Coronary artery (tissue), 2 donors: ENCODE data around the gene XCL1.

Experiments used
- DNase-seq: peaks from one replicate; pipeline ENCODE4 v3.0.0-alpha.2; 2017; ENCODE audit warnings: low spot score
- H3K27ac ChIP-seq, 2 donors: fragments of 200-600 bp; sonication (generic); one replicate each; pipeline ENCODE4 v1.5.1; 2016 to 2019
- H3K4me3 ChIP-seq: fragments of 200-600 bp; sonication (generic); 2 replicates; pipeline ENCODE4 v1.5.1; 2016; ENCODE audit warnings: mild to moderate bottlenecking, moderate library complexity
- CTCF ChIP-seq: fragments of 200-600 bp; sonication (generic); IDR thresholded peaks from one replicate; pipeline ENCODE4 v1.5.1; 2019; ENCODE audit warnings: antibody characterized with exemption

The XCL1 gene

GRCh38 chr1:168560370-168560769 lies 16.0 kb upstream of the XCL1 start:
- Histone ChIP-seq H3K4me3 (no peak overlapping the region), H3K27ac (no peak overlapping the region)
- DNase-seq, result no peak
- no peak for TF ChIP-seq CTCF

GRCh38 chr1:168561989-168562388 lies 14.4 kb upstream of the XCL1 start:
- TF ChIP-seq CTCF, result no peak
- no peak overlapping the region for H3K4me3 ChIP-seq
- DNase-seq, result no peak
- H3K27ac ChIP-seq, result no peak overlapping the region

- Histone ChIP-seq H3K4me3 (no peak overlapping the region), H3K27ac (no peak overlapping the region)
- no peak for DNase-seq
- TF ChIP-seq CTCF, result no peak
Measured at GRCh38 chr1:168565825-168566224, 10.6 kb upstream of the XCL1 start.

GRCh38 chr1:168567007-168567406 lies 9.4 kb upstream of the XCL1 start:
- TF ChIP-seq CTCF, result no peak
- Histone ChIP-seq H3K4me3 (no peak overlapping the region), H3K27ac (no peak overlapping the region)
- DNase-seq, result no peak

- Histone ChIP-seq H3K4me3 (no peak overlapping the region), H3K27ac (no peak overlapping the region)
- TF ChIP-seq CTCF, result no peak
- DNase-seq, result no peak
Measured at GRCh38 chr1:168567568-168567967, 8.8 kb upstream of the XCL1 start.

- Histone ChIP-seq H3K4me3 (no peak overlapping the region), H3K27ac (no peak overlapping the region)
- no peak for TF ChIP-seq CTCF
Measured at GRCh38 chr1:168568346-168568745, 8.1 kb upstream of the XCL1 start.

GRCh38 chr1:168570652-168571051 lies 5.8 kb upstream of the XCL1 start:
- Histone ChIP-seq H3K27ac (no peak overlapping the region), H3K4me3 (no peak overlapping the region)
- DNase-seq, result no peak
- TF ChIP-seq CTCF, result no peak

More at GRCh38 chr1:168568346-168568745, 8.1 kb upstream of the XCL1 start:
- DNase-seq, result no peak
